ENCODE data around the gene TRPV2.

TRPV2 gene

GRCh38 chr17:16435925-16436886 is 20.8 kb downstream of the TRPV2 start:
- Histone ChIP-seq H3K36me3 (peaks cover 23% of the 10 kb centered on the region), H3K27me3 (ENCODE audit: insufficient read depth, low read depth, severe bottlenecking) (no peaks in the 10 kb centered on the region), H3K27ac (no peak overlapping the region), H3K4me3 (ENCODE audit: low read depth, low read length) (no peak overlapping the region), H3K9me3 (ENCODE audit: severe bottlenecking) (no peaks in the 10 kb centered on the region)
- TF ChIP-seq CTCF (IDR thresholded peaks at IDR 0.05; ENCODE audit: low read depth, low read length): no peak
- no peak for DNase-seq

- Histone ChIP-seq H3K27me3 (ENCODE audit: insufficient read depth, low read depth, severe bottlenecking) (no peaks in the 10 kb centered on the region), H3K4me3 (ENCODE audit: low read depth, low read length) (no peak overlapping the region), H3K36me3 (peaks cover 32% of the 10 kb centered on the region), H3K27ac (no peak overlapping the region), H3K9me3 (ENCODE audit: severe bottlenecking) (no peaks in the 10 kb centered on the region)
- no peak for TF ChIP-seq CTCF (IDR thresholded peaks at IDR 0.05; ENCODE audit: low read depth, low read length)
- no peak for DNase-seq
Measured at GRCh38 chr17:16437083-16437482, 21.7 kb downstream of the TRPV2 start.

GRCh38 chr17:16438173-16438556 is 22.8 kb downstream of the TRPV2 start:
- H3K9me3 ChIP-seq (ENCODE audit: severe bottlenecking): no peaks in the 10 kb centered on the region
- TF ChIP-seq CTCF (IDR thresholded peaks at IDR 0.05; ENCODE audit: low read depth, low read length): no peak
- peak overlapping the region; percentile 63 for H3K4me3 ChIP-seq (ENCODE audit: low read depth, low read length)

GRCh38 chr17:16438557-16439302 is 23.4 kb downstream of the TRPV2 start:
- no peak for TF ChIP-seq CTCF (IDR thresholded peaks at IDR 0.05; ENCODE audit: low read depth, low read length)
- H3K27me3 ChIP-seq (ENCODE audit: insufficient read depth, low read depth, severe bottlenecking): no peaks in the 10 kb centered on the region
- H3K27ac ChIP-seq: peak overlapping the region; percentile 88

More at GRCh38 chr17:16438173-16438556, 22.8 kb downstream of the TRPV2 start:
- no peak for DNase-seq
- Histone ChIP-seq H3K27me3 (ENCODE audit: insufficient read depth, low read depth, severe bottlenecking) (no peaks in the 10 kb centered on the region), H3K36me3 (peaks cover 43% of the 10 kb centered on the region), H3K27ac (peak overlapping the region; percentile 86)

GRCh38 chr17:16439303-16439791 is 24.0 kb downstream of the TRPV2 start:
- H3K27me3 ChIP-seq (ENCODE audit: insufficient read depth, low read depth, severe bottlenecking): no peaks in the 10 kb centered on the region
- peak overlapping the region; percentile 88 for H3K27ac ChIP-seq
- H3K9me3 ChIP-seq (ENCODE audit: severe bottlenecking): no peaks in the 10 kb centered on the region
- H3K36me3 ChIP-seq: peaks cover 54% of the 10 kb centered on the region
- no peak for DNase-seq
- TF ChIP-seq CTCF (IDR thresholded peaks at IDR 0.05; ENCODE audit: low read depth, low read length): no peak
- H3K4me3 ChIP-seq (ENCODE audit: low read depth, low read length): peak overlapping the region; percentile 90

More at GRCh38 chr17:16438557-16439302, 23.4 kb downstream of the TRPV2 start:
- peak overlapping the region; percentile 90 for H3K4me3 ChIP-seq (ENCODE audit: low read depth, low read length)
- peak; percentile 98 for DNase-seq
- H3K9me3 ChIP-seq (ENCODE audit: severe bottlenecking): no peaks in the 10 kb centered on the region
- H3K36me3 ChIP-seq: peaks cover 48% of the 10 kb centered on the region
